AG09319 (cell line): ENCODE data around the gene SLC4A5.

Experiments used
- DNase-seq: peaks from one replicate; pipeline ENCODE4 v3.0.0-alpha.2; 2010; ENCODE audit warnings: low read depth; ENCODE audit errors: extremely low read depth
- TF ChIP-seq, protein P1 (sequence below): IDR thresholded peaks from 2 replicates; pipeline ENCODE4 v1.5.1; 2011; ENCODE audit warnings: low read depth, mild to moderate bottlenecking, inconsistent platforms, low read length, moderate library complexity

Gene SLC4A5

DNA sequence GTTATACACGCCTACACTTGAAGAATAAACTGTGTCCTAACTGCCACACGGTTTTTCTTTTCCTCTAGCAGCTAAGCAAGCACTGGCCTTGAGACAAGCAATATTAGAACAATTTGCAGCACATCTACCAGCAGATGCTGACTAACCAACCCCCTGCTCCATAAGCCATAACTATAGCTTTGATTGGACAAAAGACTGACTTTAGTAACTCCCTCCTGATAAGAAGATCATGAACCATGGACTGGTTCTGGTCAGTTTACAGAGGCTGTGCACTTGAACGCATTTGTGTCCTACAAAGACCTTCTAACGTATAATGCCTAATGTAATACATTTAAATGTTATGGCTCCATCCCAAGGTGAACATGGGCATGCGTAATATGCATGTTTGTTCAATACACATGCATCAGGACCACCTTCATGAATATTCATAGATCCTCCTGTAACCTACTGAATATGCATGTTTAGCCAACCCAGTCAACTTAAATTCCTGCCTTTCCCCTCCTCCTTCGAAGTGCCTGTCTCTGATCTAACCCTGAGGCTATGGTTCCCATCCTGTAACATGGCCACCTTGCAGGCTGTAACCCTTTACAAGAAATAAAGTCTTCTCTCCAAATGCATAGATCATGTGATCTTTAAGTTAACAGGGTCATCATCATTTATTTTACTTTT, 26.5 kb downstream of the SLC4A5 start:
- no peak for DNase-seq
- TF ChIP-seq, protein P1, sequence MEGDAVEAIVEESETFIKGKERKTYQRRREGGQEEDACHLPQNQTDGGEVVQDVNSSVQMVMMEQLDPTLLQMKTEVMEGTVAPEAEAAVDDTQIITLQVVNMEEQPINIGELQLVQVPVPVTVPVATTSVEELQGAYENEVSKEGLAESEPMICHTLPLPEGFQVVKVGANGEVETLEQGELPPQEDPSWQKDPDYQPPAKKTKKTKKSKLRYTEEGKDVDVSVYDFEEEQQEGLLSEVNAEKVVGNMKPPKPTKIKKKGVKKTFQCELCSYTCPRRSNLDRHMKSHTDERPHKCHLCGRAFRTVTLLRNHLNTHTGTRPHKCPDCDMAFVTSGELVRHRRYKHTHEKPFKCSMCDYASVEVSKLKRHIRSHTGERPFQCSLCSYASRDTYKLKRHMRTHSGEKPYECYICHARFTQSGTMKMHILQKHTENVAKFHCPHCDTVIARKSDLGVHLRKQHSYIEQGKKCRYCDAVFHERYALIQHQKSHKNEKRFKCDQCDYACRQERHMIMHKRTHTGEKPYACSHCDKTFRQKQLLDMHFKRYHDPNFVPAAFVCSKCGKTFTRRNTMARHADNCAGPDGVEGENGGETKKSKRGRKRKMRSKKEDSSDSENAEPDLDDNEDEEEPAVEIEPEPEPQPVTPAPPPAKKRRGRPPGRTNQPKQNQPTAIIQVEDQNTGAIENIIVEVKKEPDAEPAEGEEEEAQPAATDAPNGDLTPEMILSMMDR: no peak

DNA sequence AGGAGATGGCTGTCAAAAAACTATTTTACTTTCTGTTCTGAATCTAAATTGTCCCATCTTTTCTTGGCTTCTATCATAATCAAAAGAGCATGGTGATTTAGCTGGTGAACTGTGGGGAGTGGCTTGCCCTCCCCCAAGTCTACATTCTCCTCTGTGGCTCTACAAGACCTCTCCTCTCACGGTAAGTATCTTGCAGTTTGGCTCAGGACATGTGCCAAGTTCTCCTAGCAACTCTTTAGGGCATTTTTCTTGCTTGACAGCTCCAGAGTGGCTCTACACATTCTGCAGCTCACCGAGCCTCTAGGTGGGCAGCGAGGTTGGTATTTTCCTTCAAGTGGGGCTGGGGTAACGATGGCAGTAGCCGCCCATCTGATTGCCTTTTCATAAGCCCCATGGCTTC, 29.1 kb downstream of the SLC4A5 start:
- no peak for DNase-seq

DNA sequence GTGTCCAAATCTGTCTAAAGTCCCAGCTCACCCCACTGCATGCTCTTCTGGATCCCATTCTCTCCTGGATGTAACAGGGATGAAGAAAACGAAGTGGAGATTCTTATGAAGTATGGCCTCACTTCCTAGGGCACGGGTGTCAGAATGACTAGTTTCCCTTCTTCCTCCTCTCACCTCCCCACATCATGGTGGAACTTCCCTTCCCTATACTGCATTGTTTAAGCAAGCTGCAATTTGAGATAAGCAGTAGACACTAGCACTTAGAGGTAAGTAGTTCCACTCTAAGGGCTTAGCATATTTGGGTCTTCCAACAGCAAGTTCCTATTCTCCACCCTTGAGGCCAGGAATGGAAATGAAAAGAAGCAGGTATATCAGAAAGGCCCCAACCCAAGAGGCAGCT, 29.7 kb downstream of the SLC4A5 start:
- no peak for DNase-seq
- TF ChIP-seq, protein P1: no peak

More for the DNA sequence above, 29.1 kb downstream of the SLC4A5 start:
- TF ChIP-seq, protein P1: no peak

DNA sequence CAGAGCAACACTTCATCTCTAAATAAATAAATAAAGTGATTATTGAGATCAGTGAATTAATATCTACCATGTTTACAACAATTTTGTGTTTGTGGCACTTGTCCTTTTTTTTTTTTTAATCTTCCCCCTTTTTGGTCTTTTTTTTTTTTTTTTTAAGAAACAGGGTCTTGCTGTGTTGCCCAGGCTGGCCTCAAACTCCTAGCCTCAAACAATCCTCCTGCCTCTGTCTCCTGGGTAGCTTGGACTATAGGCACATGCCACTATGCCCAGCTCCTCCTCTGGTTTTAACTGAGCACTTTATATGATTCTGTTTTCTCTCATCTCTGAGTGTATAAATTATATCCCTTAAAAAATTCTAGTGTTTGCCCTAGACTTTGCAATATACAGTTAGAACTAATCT, 30.3 kb downstream of the SLC4A5 start:
- DNase-seq: no peak

DNA sequence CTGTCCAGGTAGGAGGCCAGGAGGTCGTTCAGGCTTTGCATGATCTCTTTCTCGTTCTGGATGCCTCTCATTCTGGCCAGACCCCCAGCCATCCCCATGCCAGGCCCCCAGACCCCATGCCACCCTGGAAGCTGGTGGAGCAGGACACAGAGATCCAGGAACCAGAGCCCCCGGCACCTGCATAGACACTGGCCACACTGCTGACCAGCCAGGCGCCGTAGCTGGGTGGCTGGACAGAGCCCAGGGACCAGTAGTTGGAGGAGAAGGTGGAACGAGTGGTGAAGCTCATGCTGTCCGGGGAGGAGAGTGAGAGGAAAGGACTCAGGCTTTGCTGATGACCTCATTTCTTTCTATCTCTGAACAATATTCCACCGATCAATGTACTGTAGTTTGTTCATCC, 35.5 kb downstream of the SLC4A5 start:
- TF ChIP-seq, protein P1: no peak
- DNase-seq: no peak

More for the DNA sequence above, 30.3 kb downstream of the SLC4A5 start:
- TF ChIP-seq, protein P1: no peak

DNA sequence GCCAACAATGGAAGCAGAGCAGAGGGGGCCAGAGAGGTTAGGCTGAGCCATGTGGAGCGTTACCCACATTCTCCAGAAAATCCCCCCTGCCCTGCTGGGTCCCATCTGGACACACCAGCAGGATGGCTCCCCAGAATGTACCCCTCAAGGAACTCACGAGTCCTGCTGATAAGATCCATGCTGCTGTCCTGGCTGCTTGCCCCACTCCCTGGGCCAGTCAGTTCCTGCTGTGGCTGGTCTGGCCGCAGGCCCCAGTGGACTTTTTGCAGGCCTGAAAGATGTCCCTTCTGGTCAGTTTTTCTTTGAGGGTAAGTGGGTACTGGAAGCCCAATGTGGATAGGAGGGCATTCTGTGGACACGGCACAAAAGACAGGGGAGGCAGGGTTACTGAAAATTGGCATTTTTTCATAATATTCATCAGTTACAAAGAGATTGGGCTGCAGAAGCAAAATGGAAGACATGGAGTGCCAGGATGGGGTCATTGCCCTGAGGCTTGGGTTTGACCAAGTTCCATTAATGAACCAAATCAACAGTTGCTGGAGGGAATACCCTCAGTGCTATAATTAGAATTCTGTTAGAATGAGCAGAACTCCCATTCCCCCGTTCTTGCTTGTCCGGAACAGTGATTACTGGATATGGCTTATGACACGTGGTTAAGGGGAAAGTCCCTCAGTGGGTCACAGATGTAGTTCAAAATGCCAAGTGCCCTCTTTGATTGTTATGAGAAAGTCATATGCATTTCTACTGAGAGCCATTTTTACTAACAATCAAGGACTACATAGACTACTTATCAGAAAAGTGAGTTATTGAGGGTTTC, 38.7 kb downstream of the SLC4A5 start:
- TF ChIP-seq, protein P1: no peak
- DNase-seq: no peak

DNA sequence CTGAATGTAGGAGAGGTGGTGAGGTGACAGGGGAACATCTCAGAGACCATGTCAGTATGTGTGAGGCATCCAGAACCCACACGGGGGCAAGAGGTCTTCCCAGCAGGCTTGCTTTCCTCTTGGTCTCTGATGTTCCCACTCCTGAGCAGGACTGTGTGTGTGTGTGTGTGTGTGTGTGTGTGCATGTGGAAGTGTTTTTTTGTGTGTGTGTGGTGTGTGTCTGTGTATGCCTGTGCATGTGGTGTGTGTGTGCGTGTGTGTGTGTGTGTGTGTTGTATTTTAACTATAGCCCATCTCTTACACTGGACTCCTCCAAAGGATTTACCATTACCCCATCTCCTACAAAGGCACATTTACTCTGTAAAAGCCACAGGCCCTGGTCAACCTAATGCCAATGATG, 40.4 kb downstream of the SLC4A5 start:
- TF ChIP-seq, protein P1: no peak
- no peak for DNase-seq
